Thyroid gland (tissue), 4 donors: ENCODE data around the gene OTOA. TPM values are rescaled to one million over a fixed set of nuclear protein-coding genes. Genes with fewer than 3 reads are reported as not detected.
"Not testable (repeated sequence)": the region's sequence is repeated elsewhere in the genome, so short reads cannot be mapped to it uniquely, and the experiment has no call there.

ENCODE experiments used
- DNase-seq, 2 donors: peaks; one replicate each; pipeline ENCODE4 v3.0.0-alpha.2; 2019
- H3K27ac ChIP-seq, 3 donors: fragments of 200-600 bp; sonication (generic); 1 replicate in 2 of 3; 2 replicates in 1 of 3; pipeline ENCODE4 v1.5.1; 2016 to 2019; ENCODE audit warnings: mild to moderate bottlenecking in 1 of 3, moderate library complexity in 1 of 3
- H3K27me3 ChIP-seq: fragments of 200-600 bp; sonication (generic); one replicate; pipeline ENCODE4 v1.5.1; 2019
- H3K36me3 ChIP-seq, 2 donors: fragments of 200-600 bp; sonication (generic); one replicate each; pipeline ENCODE4 v1.5.1; 2016 to 2019
- H3K4me1 ChIP-seq, 2 donors: fragments of 200-600 bp; sonication (generic); one replicate each; pipeline ENCODE4 v1.5.1; 2017 to 2019
- H3K4me3 ChIP-seq, 3 donors: fragments of 200-600 bp; sonication (generic); replicated peaks in 1 of 3; 1 replicate in 2 of 3; 2 replicates in 1 of 3; pipeline ENCODE4 v1.5.1; 2016; ENCODE audit warnings: mild to moderate bottlenecking in 1 of 3
- H3K9me3 ChIP-seq: fragments of 200-600 bp; sonication (generic); one replicate; pipeline ENCODE4 v1.5.1; 2017
- CTCF ChIP-seq, 6 experiments: fragments of 200-600 bp in 3 of 6; fragments of 450-650 bp in 3 of 6; sonication (generic) in 3 of 6; IDR thresholded peaks; one replicate each; pipeline ENCODE4 v1.5.1; 2016 to 2019; ENCODE audit warnings: antibody characterized with exemption in 6 of 6, mild to moderate bottlenecking in 2 of 6, inconsistent platforms in 1 of 6, moderate library complexity in 1 of 6
- POLR2A ChIP-seq, 2 donors: fragments of 450-650 bp; IDR thresholded peaks; one replicate each; pipeline ENCODE4 v1.6.1; 2017; ENCODE audit warnings: antibody characterized with exemption in 2 of 2, mild to moderate bottlenecking in 2 of 2, moderate library complexity in 1 of 2
- WGBS, 2 donors: methylation state at CpG; one replicate each; pipeline ENCODE4 v1.1.5; 2017; 5-methylcytosine and 5-hydroxymethylcytosine counted together
- intact Hi-C: fragments of 100-400 bp; cut with DNase I; formaldehyde crosslinking; loops from one replicate; pipeline ENCODE4 v1.15.1; 2023
- total RNA-seq, 4 donors: library from RNA; depleted of rRNA; stranded (reverse); fragments of >200 nt; gene quantifications; one replicate each; pipeline ENCODE4 v1.2.3, GENCODE V29; 2016

The OTOA gene
- total RNA-seq, 4 donors from 2014 or later = 0.13 to 0.40 TPM; not detected in 2

DNA sequence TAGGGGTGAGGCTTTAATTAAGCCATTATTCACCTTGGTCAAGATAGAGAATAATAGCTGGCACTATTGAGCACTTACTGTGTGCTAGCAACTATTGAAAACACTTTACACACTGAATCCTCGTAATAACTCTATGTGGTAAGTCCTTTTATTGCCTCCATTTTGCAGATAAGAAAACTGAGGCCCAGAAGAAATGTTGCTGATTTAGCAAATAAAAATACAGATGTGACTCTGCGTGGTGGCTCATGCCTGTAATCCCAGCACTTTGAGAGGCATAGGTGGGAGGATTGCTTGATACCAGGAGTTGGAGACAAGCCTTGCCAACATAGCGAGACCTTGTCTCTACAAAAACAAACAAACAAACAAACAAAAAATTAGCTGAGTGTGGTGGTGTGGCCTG, 19.4 kb downstream of the OTOA start:
- intact Hi-C loops = no loop called here
- no peaks in the 10 kb centered on the region for H3K36me3 ChIP-seq
- TF ChIP-seq CTCF (IDR thresholded peaks at IDR 0.05) (no peak), POLR2A (IDR thresholded peaks at IDR 0.05) (no peak)
- H3K9me3 ChIP-seq = no peaks in the 10 kb centered on the region
- H3K4me3 ChIP-seq = no peak overlapping the region
- WGBS, 2 donors = 69 to 77% methylated on average over 3 of the region's 3 CpGs
- H3K27me3 ChIP-seq = no peaks in the 10 kb centered on the region
- DNase-seq = no peak
- no peak overlapping the region for H3K27ac ChIP-seq
- H3K4me1 ChIP-seq = no peaks in the 10 kb centered on the region

DNA sequence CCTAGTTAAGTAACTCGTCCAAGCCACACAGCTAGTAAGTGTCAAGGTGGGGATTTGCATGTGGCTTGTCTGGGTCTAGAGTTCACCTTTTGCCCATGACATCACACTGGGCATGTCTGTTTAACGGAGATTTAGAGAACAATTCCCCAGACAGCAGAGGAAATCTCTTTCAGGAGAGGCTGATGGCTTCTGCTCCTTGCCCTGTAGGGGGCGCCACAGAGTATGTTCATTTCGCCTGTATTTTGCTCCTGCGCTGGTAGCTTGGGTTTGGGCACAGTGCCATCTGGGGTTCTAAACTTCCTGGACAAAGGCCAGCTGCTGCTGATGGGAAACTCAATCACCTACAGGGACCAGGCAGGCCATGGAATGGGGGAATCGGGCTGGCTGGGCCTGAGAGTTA, 20.4 kb downstream of the OTOA start:
- intact Hi-C loops = no loop called here

GRCh38 chr16:21685034-21685455, 21.3 kb downstream of the OTOA start:
- H3K27me3 ChIP-seq = no peaks in the 10 kb centered on the region
- no peaks in the 10 kb centered on the region for H3K9me3 ChIP-seq
- H3K27ac ChIP-seq = no peak overlapping the region
- no peak for DNase-seq
- intact Hi-C loops = no loop called here
- H3K4me1 ChIP-seq = no peaks in the 10 kb centered on the region
- 43 to 50% methylated on average over 12 to 14 of the region's 14 CpGs for WGBS, 2 donors
- H3K4me3 ChIP-seq = no peak overlapping the region
- TF ChIP-seq POLR2A (IDR thresholded peaks at IDR 0.05) (no peak), CTCF (IDR thresholded peaks at IDR 0.05) (no peak)
- H3K36me3 ChIP-seq = no peaks in the 10 kb centered on the region

More for the DNA sequence above, 20.4 kb downstream of the OTOA start:
- TF ChIP-seq POLR2A (IDR thresholded peaks at IDR 0.05) = no peak
- peak in 1 of 6 experiments; percentile 12 for TF ChIP-seq CTCF (IDR thresholded peaks at IDR 0.05)
- peak; percentile 6 to 16 for DNase-seq
- no peaks in the 10 kb centered on the region for H3K4me1 ChIP-seq
- no peak overlapping the region for H3K27ac ChIP-seq
- H3K4me3 ChIP-seq = no peak overlapping the region
- no peaks in the 10 kb centered on the region for H3K9me3 ChIP-seq
- no peaks in the 10 kb centered on the region for H3K36me3 ChIP-seq
- no peaks in the 10 kb centered on the region for H3K27me3 ChIP-seq
- 32 to 33% methylated on average over 4 to 6 of the region's 6 CpGs for WGBS, 2 donors

- DNase-seq = no peak
- WGBS, 2 donors = 76 to 80% methylated on average over 4 of the region's 4 CpGs
- H3K4me3 ChIP-seq = no peak overlapping the region
- no peaks in the 10 kb centered on the region for H3K4me1 ChIP-seq
- H3K36me3 ChIP-seq = no peaks in the 10 kb centered on the region
- no peaks in the 10 kb centered on the region for H3K9me3 ChIP-seq
- intact Hi-C loops = no loop called here
- no peak for TF ChIP-seq POLR2A (IDR thresholded peaks at IDR 0.05)
- no peak for TF ChIP-seq CTCF (IDR thresholded peaks at IDR 0.05)
- H3K27me3 ChIP-seq = no peaks in the 10 kb centered on the region
- no peak overlapping the region for H3K27ac ChIP-seq
Observed at GRCh38 chr16:21689107-21689506, 25.3 kb downstream of the OTOA start.

GRCh38 chr16:21690967-21691366, 27.2 kb downstream of the OTOA start:
- WGBS, 2 donors = 84 to 93% methylated on average over 4 of the region's 4 CpGs
- not testable (repeated sequence) for H3K4me1 ChIP-seq, H3K27ac ChIP-seq

GRCh38 chr16:21694609-21695008, 30.8 kb downstream of the OTOA start:
- 84 to 87% methylated on average over 4 of the region's 4 CpGs for WGBS, 2 donors
- no peaks in the 10 kb centered on the region for H3K4me1 ChIP-seq
- no peaks in the 10 kb centered on the region for H3K27me3 ChIP-seq
- H3K27ac ChIP-seq = no peak overlapping the region
- no peak for TF ChIP-seq POLR2A (IDR thresholded peaks at IDR 0.05)
- TF ChIP-seq CTCF (IDR thresholded peaks at IDR 0.05) = no peak
- intact Hi-C loops = no loop called here
- no peak for DNase-seq
- H3K4me3 ChIP-seq = no peak overlapping the region
- no peaks in the 10 kb centered on the region for H3K36me3 ChIP-seq
- H3K9me3 ChIP-seq = no peaks in the 10 kb centered on the region

More at GRCh38 chr16:21690967-21691366, 27.2 kb downstream of the OTOA start:
- H3K27me3 ChIP-seq, intact Hi-C loops, H3K9me3 ChIP-seq, H3K36me3 ChIP-seq, DNase-seq, H3K4me3 ChIP-seq: not testable (repeated sequence)
